H1 (cell line): Measurements from ENCODE around the gene RAP1B. TPM values are rescaled to one million over a fixed set of nuclear protein-coding genes. Genes with fewer than 3 reads are reported as not detected.

Experiments used
- CTBP2 ChIP-seq: IDR thresholded peaks from 2 replicates; pipeline ENCODE4 v1.7.0; 2011; ENCODE audit warnings: borderline replicate concordance, mild to moderate bottlenecking, moderate library complexity, mixed read lengths, low read length; ENCODE audit not compliant: insufficient read depth, insufficient read length
- EGR1 ChIP-seq: IDR thresholded peaks from 2 replicates; pipeline ENCODE4 v1.6.1; 2011; ENCODE audit warnings: low read depth, low read length, borderline replicate concordance
- NRF1 ChIP-seq: IDR thresholded peaks from 2 replicates; pipeline ENCODE4 v1.6.1; 2011; ENCODE audit warnings: mild to moderate bottlenecking, low read depth, low read length, improper control_type of control experiment
- POU5F1 ChIP-seq: IDR thresholded peaks from 2 replicates; pipeline ENCODE4 v1.6.1; 2011; ENCODE audit warnings: low read depth, mild to moderate bottlenecking, low read length, moderate library complexity
- SIRT6 ChIP-seq: IDR thresholded peaks from one replicate; pipeline ENCODE4 v1.7.1; 2012; ENCODE audit warnings: low read length, inconsistent platforms
- SRF ChIP-seq: IDR thresholded peaks from 2 replicates; pipeline ENCODE4 v1.6.1; 2011; ENCODE audit warnings: mild to moderate bottlenecking, low read depth, low read length, moderate library complexity
- TAF1 ChIP-seq: IDR thresholded peaks from 2 replicates; pipeline ENCODE4 v1.6.1; 2011; ENCODE audit warnings: mild to moderate bottlenecking, low read depth, low read length
- TEAD4 ChIP-seq: IDR thresholded peaks from 2 replicates; pipeline ENCODE4 v1.6.1; 2012; ENCODE audit warnings: low read depth, low read length, inconsistent platforms, mixed read lengths
- polyA plus RNA-seq, 7 experiments: library from polyadenylated mRNA; depleted of rRNA in 3 of 7; stranded (reverse) in 5 of 7; unstranded in 2 of 7; fragments of >200 nt in 5 of 7; fragments of 200-250 nt in 2 of 7; gene quantifications; 1 replicate in 5 of 7; 2 replicates in 1 of 7; 4 replicates in 1 of 7; pipeline versions ENCODE4 v1.2.1 to v1.2.3, GENCODE V29; 2011 to 2013; ENCODE audit warnings: missing spikeins in 2 of 7, mixed read lengths in 2 of 7
- total RNA-seq: library from RNA; stranded (reverse); fragmentation: NEBNext Ultra II Directional; extraction: Animal tissue kit (Norgen Biotek cat#: 25700); gene quantifications from 2 replicates; pipeline ENCODE4 v1.2.1, GENCODE V29; 2021
- TF ChIP-seq, protein P1 (sequence below): fragments of 300-600 bp; sonication (generic); IDR thresholded peaks from 2 replicates; pipeline ENCODE4 v1.7.1; 2012; ENCODE audit warnings: low read length, moderate library complexity, mild to moderate bottlenecking, inconsistent platforms; ENCODE audit not compliant: insufficient replicate concordance
- TF ChIP-seq, protein P2 (sequence below): IDR thresholded peaks from 2 replicates; pipeline ENCODE4 v1.6.1; 2011; ENCODE audit warnings: low read length, improper control_type of control experiment

The RAP1B gene
- total and polyA plus RNA-seq, 2 of the 8 experiments (the other 6 are each of a cell fraction or from before 2014, with no cell fraction given) = 61.4 to 112 TPM

DNA sequence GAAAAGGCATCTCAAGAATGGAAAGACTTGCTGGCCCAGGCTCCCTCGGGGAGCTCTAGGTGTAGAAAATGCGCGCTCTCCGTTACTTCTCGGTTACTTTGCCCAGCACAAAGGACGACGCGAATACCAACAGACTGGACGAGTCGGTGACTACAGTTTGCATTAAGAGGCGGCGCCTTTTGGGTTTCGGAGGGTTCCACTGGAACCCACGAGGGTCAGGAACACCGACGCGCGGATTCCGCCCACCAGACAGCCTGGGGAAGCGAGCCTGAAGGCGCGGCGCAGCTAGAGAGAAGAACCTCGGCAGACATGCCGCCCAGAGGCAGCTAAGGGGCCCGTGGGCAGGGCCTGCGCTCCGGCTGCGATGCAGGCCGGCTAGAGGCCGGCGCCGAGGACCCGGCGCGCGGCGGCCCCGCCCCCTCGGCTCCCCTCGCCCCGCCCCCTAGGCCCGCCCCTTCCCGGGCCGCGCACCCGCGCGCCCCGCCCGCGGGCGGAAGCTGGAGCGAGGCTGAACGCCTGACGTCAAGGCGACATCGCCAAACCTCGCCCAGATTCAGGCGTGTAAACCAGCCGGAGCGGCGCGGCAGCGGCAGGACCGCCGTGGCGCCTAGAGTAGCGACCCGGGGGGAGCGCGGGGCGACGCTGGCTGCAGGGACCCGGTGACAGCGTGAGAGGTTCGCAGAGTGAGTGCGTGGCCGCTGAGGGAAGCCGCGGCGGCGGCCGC lies at the start of gene RAP1B (continued):
- no peak for TF ChIP-seq NRF1
- TF ChIP-seq, protein P1, sequence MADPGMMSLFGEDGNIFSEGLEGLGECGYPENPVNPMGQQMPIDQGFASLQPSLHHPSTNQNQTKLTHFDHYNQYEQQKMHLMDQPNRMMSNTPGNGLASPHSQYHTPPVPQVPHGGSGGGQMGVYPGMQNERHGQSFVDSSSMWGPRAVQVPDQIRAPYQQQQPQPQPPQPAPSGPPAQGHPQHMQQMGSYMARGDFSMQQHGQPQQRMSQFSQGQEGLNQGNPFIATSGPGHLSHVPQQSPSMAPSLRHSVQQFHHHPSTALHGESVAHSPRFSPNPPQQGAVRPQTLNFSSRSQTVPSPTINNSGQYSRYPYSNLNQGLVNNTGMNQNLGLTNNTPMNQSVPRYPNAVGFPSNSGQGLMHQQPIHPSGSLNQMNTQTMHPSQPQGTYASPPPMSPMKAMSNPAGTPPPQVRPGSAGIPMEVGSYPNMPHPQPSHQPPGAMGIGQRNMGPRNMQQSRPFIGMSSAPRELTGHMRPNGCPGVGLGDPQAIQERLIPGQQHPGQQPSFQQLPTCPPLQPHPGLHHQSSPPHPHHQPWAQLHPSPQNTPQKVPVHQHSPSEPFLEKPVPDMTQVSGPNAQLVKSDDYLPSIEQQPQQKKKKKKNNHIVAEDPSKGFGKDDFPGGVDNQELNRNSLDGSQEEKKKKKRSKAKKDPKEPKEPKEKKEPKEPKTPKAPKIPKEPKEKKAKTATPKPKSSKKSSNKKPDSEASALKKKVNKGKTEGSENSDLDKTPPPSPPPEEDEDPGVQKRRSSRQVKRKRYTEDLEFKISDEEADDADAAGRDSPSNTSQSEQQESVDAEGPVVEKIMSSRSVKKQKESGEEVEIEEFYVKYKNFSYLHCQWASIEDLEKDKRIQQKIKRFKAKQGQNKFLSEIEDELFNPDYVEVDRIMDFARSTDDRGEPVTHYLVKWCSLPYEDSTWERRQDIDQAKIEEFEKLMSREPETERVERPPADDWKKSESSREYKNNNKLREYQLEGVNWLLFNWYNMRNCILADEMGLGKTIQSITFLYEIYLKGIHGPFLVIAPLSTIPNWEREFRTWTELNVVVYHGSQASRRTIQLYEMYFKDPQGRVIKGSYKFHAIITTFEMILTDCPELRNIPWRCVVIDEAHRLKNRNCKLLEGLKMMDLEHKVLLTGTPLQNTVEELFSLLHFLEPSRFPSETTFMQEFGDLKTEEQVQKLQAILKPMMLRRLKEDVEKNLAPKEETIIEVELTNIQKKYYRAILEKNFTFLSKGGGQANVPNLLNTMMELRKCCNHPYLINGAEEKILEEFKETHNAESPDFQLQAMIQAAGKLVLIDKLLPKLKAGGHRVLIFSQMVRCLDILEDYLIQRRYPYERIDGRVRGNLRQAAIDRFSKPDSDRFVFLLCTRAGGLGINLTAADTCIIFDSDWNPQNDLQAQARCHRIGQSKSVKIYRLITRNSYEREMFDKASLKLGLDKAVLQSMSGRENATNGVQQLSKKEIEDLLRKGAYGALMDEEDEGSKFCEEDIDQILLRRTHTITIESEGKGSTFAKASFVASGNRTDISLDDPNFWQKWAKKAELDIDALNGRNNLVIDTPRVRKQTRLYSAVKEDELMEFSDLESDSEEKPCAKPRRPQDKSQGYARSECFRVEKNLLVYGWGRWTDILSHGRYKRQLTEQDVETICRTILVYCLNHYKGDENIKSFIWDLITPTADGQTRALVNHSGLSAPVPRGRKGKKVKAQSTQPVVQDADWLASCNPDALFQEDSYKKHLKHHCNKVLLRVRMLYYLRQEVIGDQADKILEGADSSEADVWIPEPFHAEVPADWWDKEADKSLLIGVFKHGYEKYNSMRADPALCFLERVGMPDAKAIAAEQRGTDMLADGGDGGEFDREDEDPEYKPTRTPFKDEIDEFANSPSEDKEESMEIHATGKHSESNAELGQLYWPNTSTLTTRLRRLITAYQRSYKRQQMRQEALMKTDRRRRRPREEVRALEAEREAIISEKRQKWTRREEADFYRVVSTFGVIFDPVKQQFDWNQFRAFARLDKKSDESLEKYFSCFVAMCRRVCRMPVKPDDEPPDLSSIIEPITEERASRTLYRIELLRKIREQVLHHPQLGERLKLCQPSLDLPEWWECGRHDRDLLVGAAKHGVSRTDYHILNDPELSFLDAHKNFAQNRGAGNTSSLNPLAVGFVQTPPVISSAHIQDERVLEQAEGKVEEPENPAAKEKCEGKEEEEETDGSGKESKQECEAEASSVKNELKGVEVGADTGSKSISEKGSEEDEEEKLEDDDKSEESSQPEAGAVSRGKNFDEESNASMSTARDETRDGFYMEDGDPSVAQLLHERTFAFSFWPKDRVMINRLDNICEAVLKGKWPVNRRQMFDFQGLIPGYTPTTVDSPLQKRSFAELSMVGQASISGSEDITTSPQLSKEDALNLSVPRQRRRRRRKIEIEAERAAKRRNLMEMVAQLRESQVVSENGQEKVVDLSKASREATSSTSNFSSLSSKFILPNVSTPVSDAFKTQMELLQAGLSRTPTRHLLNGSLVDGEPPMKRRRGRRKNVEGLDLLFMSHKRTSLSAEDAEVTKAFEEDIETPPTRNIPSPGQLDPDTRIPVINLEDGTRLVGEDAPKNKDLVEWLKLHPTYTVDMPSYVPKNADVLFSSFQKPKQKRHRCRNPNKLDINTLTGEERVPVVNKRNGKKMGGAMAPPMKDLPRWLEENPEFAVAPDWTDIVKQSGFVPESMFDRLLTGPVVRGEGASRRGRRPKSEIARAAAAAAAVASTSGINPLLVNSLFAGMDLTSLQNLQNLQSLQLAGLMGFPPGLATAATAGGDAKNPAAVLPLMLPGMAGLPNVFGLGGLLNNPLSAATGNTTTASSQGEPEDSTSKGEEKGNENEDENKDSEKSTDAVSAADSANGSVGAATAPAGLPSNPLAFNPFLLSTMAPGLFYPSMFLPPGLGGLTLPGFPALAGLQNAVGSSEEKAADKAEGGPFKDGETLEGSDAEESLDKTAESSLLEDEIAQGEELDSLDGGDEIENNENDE = no peak
- TF ChIP-seq CTBP2 = no peak
- peak; percentile 88 for TF ChIP-seq TAF1
- TF ChIP-seq SRF = no peak
- TF ChIP-seq, protein P2, sequence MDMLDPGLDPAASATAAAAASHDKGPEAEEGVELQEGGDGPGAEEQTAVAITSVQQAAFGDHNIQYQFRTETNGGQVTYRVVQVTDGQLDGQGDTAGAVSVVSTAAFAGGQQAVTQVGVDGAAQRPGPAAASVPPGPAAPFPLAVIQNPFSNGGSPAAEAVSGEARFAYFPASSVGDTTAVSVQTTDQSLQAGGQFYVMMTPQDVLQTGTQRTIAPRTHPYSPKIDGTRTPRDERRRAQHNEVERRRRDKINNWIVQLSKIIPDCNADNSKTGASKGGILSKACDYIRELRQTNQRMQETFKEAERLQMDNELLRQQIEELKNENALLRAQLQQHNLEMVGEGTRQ = no peak
- peak; percentile 47; the same call in 1 of the 2 replicates for TF ChIP-seq TEAD4
- TF ChIP-seq SIRT6 = no peak
- no peak for TF ChIP-seq EGR1
- no peak for TF ChIP-seq POU5F1
